Keratinocyte (primary cell): Measurements from ENCODE around the gene GRAMD1A. TPM values are rescaled to one million over a fixed set of nuclear protein-coding genes. Genes with fewer than 3 reads are reported as not detected.

Source experiments
- DNase-seq: peaks from one replicate; pipeline ENCODE4 v3.0.0-alpha.2; 2011; ENCODE audit warnings: low read depth, missing footprints, low spot score
- FAIRE-seq: peaks from 2 replicates; lab custom pipeline; 2011; peaks lifted over from hg19 to GRCh38; lab: Jason Lieb, UNC
- H2AFZ ChIP-seq: 2 replicates; pipeline ENCODE4 v1.6.0; 2012; ENCODE audit warnings: low read length, control low read depth, inconsistent platforms; ENCODE audit not compliant: control insufficient read depth
- H3K27ac ChIP-seq: 2 replicates; pipeline ENCODE4 v1.5.1; 2011; ENCODE audit warnings: low read length; ENCODE audit not compliant: control insufficient read depth, insufficient read depth
- H3K27me3 ChIP-seq: 3 replicates; pipeline ENCODE4 v1.6.0; 2011; ENCODE audit warnings: low read length; ENCODE audit not compliant: control insufficient read depth, insufficient read depth; ENCODE audit errors: extremely low read depth
- H3K36me3 ChIP-seq, 2 experiments: 2 replicates in 1 of 2; 3 replicates in 1 of 2; pipeline ENCODE4 v1.5.1; 2011; ENCODE audit warnings: low read length in 2 of 2, mild to moderate bottlenecking in 1 of 2; ENCODE audit not compliant: control insufficient read depth in 2 of 2, insufficient read depth in 2 of 2; ENCODE audit errors: extremely low read depth in 1 of 2
- H3K4me1 ChIP-seq: 3 replicates; pipeline ENCODE4 v1.5.1; 2011; ENCODE audit warnings: low read length; ENCODE audit not compliant: control insufficient read depth, insufficient read depth; ENCODE audit errors: extremely low read depth
- H3K4me2 ChIP-seq: 3 replicates; pipeline ENCODE4 v1.6.0; 2011; ENCODE audit warnings: low read depth, low read length; ENCODE audit not compliant: control insufficient read depth, insufficient read depth; ENCODE audit errors: extremely low read depth
- H3K4me3 ChIP-seq, 3 experiments: fragments of 200-600 bp in 1 of 3; sonication (generic) in 1 of 3; 2 replicates in 2 of 3; 3 replicates in 1 of 3; pipeline ENCODE4 v1.5.1; 2011 to 2016; ENCODE audit warnings: low read length in 3 of 3, mild to moderate bottlenecking in 3 of 3, control low read depth in 2 of 3, inconsistent platforms in 1 of 3, low read depth in 1 of 3, mixed read lengths in 1 of 3, mixed run types in 1 of 3, moderate library complexity in 1 of 3; ENCODE audit not compliant: control insufficient read depth in 2 of 3, insufficient read depth in 2 of 3; ENCODE audit errors: extremely low read depth in 1 of 3
- H3K79me2 ChIP-seq: 2 replicates; pipeline ENCODE4 v1.6.0; 2012; ENCODE audit warnings: low read length; ENCODE audit not compliant: control insufficient read depth, insufficient read depth
- H3K9ac ChIP-seq: 3 replicates; pipeline ENCODE4 v1.6.0; 2011; ENCODE audit warnings: low read length; ENCODE audit not compliant: control insufficient read depth, insufficient read depth; ENCODE audit errors: extremely low read depth
- H3K9me1 ChIP-seq: 3 replicates; pipeline ENCODE4 v1.6.0; 2011; ENCODE audit warnings: low read length; ENCODE audit not compliant: control insufficient read depth, insufficient read depth; ENCODE audit errors: extremely low read depth
- H3K9me3 ChIP-seq: 2 replicates; pipeline ENCODE4 v1.5.1; 2012; ENCODE audit warnings: low read depth, low read length; ENCODE audit not compliant: control insufficient read depth
- H4K20me1 ChIP-seq: 3 replicates; pipeline ENCODE4 v1.6.0; 2011; ENCODE audit warnings: low read length; ENCODE audit not compliant: control insufficient read depth, insufficient read depth; ENCODE audit errors: extremely low read depth
- EZH2 ChIP-seq: IDR thresholded peaks from one replicate; pipeline ENCODE4 v1.6.1; 2012; ENCODE audit warnings: inconsistent platforms, mild to moderate bottlenecking, low read length, moderate library complexity
- dilution Hi-C: fragments of 300-500 bp; cut with MboI; formaldehyde crosslinking; loops from one replicate; pipeline ENCODE4 v1.7.0; 2020; ENCODE audit warnings: low sequenced_read_pairs; ENCODE audit not compliant: extremely low pct_ligation_motif_present
- polyA plus RNA-seq, 5 experiments: library from polyadenylated mRNA; depleted of rRNA in 3 of 5; stranded (reverse) in 3 of 5; stranded (forward) in 1 of 5; unstranded in 1 of 5; fragments of >200 nt; gene quantifications; 1 replicate in 1 of 5; 2 replicates in 3 of 5; 3 replicates in 1 of 5; pipeline versions ENCODE4 v1.2.1 to v1.2.3, GENCODE V29; 2011 to 2012; ENCODE audit warnings: missing spikeins in 2 of 5, low read depth in 1 of 5, low replicate concordance in 1 of 5
- TF ChIP-seq, protein P1 (sequence below), 3 experiments: IDR thresholded peaks in 1 of 3; conservative IDR thresholded peaks in 1 of 3; optimal IDR thresholded peaks in 1 of 3; 2 replicates in 2 of 3; 3 replicates in 1 of 3; pipeline versions ENCODE3 to v1.5.1; 2011; ENCODE audit warnings: low read length in 3 of 3, mild to moderate bottlenecking in 3 of 3, moderate library complexity in 2 of 3, control low read depth in 1 of 3, inconsistent platforms in 1 of 3; ENCODE audit not compliant: insufficient read depth in 2 of 3; ENCODE audit errors: extremely low read depth in 1 of 3

Gene GRAMD1A
- polyA plus RNA-seq, 1 donor (not counting 4 experiments of a cell fraction or from before 2014, with no cell fraction given) = 24.6 TPM

GRCh38 chr19:35026418-35026817 is 26.3 kb downstream of the GRAMD1A start:
- no peak overlapping the region for H3K9ac ChIP-seq
- DNase-seq = no peak
- no peaks in the 10 kb centered on the region for H4K20me1 ChIP-seq
- H3K79me2 ChIP-seq = no peaks in the 10 kb centered on the region
- TF ChIP-seq EZH2 = no peak
- TF ChIP-seq, protein P1, sequence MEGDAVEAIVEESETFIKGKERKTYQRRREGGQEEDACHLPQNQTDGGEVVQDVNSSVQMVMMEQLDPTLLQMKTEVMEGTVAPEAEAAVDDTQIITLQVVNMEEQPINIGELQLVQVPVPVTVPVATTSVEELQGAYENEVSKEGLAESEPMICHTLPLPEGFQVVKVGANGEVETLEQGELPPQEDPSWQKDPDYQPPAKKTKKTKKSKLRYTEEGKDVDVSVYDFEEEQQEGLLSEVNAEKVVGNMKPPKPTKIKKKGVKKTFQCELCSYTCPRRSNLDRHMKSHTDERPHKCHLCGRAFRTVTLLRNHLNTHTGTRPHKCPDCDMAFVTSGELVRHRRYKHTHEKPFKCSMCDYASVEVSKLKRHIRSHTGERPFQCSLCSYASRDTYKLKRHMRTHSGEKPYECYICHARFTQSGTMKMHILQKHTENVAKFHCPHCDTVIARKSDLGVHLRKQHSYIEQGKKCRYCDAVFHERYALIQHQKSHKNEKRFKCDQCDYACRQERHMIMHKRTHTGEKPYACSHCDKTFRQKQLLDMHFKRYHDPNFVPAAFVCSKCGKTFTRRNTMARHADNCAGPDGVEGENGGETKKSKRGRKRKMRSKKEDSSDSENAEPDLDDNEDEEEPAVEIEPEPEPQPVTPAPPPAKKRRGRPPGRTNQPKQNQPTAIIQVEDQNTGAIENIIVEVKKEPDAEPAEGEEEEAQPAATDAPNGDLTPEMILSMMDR (optimal IDR thresholded peaks at IDR 0.05 in 1 of 3, IDR thresholded peaks at IDR 0.05 in 1 of 3, conservative IDR thresholded peaks at IDR 0.05 in 1 of 3; ENCODE audit: extremely low read depth in 1 of 3, insufficient read depth in 2 of 3, low read length in 3 of 3) = no peak
- no peaks in the 10 kb centered on the region for H3K9me3 ChIP-seq
- no peak for FAIRE-seq
- peaks cover 5% of the 10 kb centered on the region for H3K27me3 ChIP-seq
- H3K36me3 ChIP-seq = peaks cover 9 to 18% of the 10 kb centered on the region in 2 experiments
- peaks cover 3% of the 10 kb centered on the region for H3K4me1 ChIP-seq
- no peak overlapping the region for H3K27ac ChIP-seq
- H3K4me2 ChIP-seq = no peak overlapping the region
- no peaks in the 10 kb centered on the region for H3K9me1 ChIP-seq
- no peak overlapping the region for H2AFZ ChIP-seq
- dilution Hi-C loops = no loop called here
- H3K4me3 ChIP-seq = no peak overlapping the region

GRCh38 chr19:35027009-35027408 is 26.9 kb downstream of the GRAMD1A start:
- dilution Hi-C loops = no loop called here
- H3K36me3 ChIP-seq = peaks cover 9 to 15% of the 10 kb centered on the region in 2 experiments
- H3K9ac ChIP-seq = no peak overlapping the region
- no peaks in the 10 kb centered on the region for H3K9me1 ChIP-seq
- no peak overlapping the region for H3K4me3 ChIP-seq
- FAIRE-seq (no peak), DNase-seq (no peak)
- H2AFZ ChIP-seq = no peak overlapping the region
- no peaks in the 10 kb centered on the region for H3K79me2 ChIP-seq
- no peak overlapping the region for H3K27ac ChIP-seq
- H4K20me1 ChIP-seq = no peaks in the 10 kb centered on the region
- peaks cover 3% of the 10 kb centered on the region for H3K4me1 ChIP-seq
- TF ChIP-seq, protein P1 (optimal IDR thresholded peaks at IDR 0.05 in 1 of 3, IDR thresholded peaks at IDR 0.05 in 1 of 3, conservative IDR thresholded peaks at IDR 0.05 in 1 of 3; ENCODE audit: extremely low read depth in 1 of 3, insufficient read depth in 2 of 3, low read length in 3 of 3) = no peak
- no peak for TF ChIP-seq EZH2
- H3K9me3 ChIP-seq = no peaks in the 10 kb centered on the region
- H3K27me3 ChIP-seq = peaks cover 11% of the 10 kb centered on the region
- H3K4me2 ChIP-seq = no peak overlapping the region
